Lower leg skin (tissue), 3 donors: ENCODE measurements around the gene TTI1.

Experiments
- CTCF ChIP-seq, 3 donors: fragments of 450-650 bp; IDR thresholded peaks; one replicate each; pipeline ENCODE4 v1.5.1; 2016; ENCODE audit warnings: antibody characterized with exemption in 3 of 3, mild to moderate bottlenecking in 3 of 3, moderate library complexity in 2 of 3
- POLR2A ChIP-seq, 2 donors: fragments of 450-650 bp; IDR thresholded peaks; one replicate each; pipeline ENCODE4 v1.6.1; 2016 to 2017; ENCODE audit warnings: antibody characterized with exemption in 2 of 2, mild to moderate bottlenecking in 1 of 2, moderate library complexity in 1 of 2

GRCh38 chr20:37981568-37981967 is 51.7 kb downstream of the TTI1 start:
- TF ChIP-seq CTCF (IDR thresholded peaks at IDR 0.05) (no peak), POLR2A (IDR thresholded peaks at IDR 0.05) (no peak)
